Ovary (tissue), 3 donors: ENCODE results near the gene SH3RF3.

Experiments used
- CTCF ChIP-seq, 3 donors: fragments of 450-650 bp in 2 of 3; fragments of 200-600 bp in 1 of 3; IDR thresholded peaks; one replicate each; pipeline versions ENCODE4 v1.5.1 to v1.8.0; 2016 to 2022; ENCODE audit warnings: antibody characterized with exemption in 3 of 3, mild to moderate bottlenecking in 1 of 3
- EP300 ChIP-seq: sonication (generic); formaldehyde crosslinking; IDR thresholded peaks from one replicate; pipeline ENCODE4 v1.6.1; 2017; ENCODE audit warnings: antibody characterized with exemption
- POLR2A ChIP-seq: fragments of 450-650 bp; IDR thresholded peaks from one replicate; pipeline ENCODE4 v1.6.1; 2017; ENCODE audit warnings: antibody characterized with exemption, mild to moderate bottlenecking, moderate library complexity
- donor health status: DM: no; HTN: no; CAD: no.

- TF ChIP-seq POLR2A, result no peak
- no peak for TF ChIP-seq CTCF (IDR thresholded peaks at IDR 0.05)
- TF ChIP-seq EP300, result no peak
Measured at GRCh38 chr2:109098921-109099273, 30.1 kb upstream of the SH3RF3 start.
